HEK293 (cell line): ENCODE measurements around the gene ZNF292.

Experiments used
- HOXA7 ChIP-seq: sonication (generic); formaldehyde crosslinking; IDR thresholded peaks from 2 replicates; pipeline ENCODE4 v1.8.1; 2022; ENCODE audit warnings: missing genetic modification reagents, borderline replicate concordance
- ZNF302 ChIP-seq: fragments of 450-650 bp; formaldehyde crosslinking; IDR thresholded peaks from 2 replicates; pipeline ENCODE4 v1.5.1; 2016; ENCODE audit warnings: missing biosample characterization, missing genetic modification characterization, low read depth
- ZNF610 ChIP-seq: fragments of 450-650 bp; formaldehyde crosslinking; IDR thresholded peaks from 2 replicates; pipeline ENCODE4 v1.5.1; 2016; ENCODE audit warnings: missing biosample characterization, missing genetic modification characterization, borderline replicate concordance
- TF ChIP-seq, protein P1 (sequence below): fragments of 450-650 bp; formaldehyde crosslinking; IDR thresholded peaks from 2 replicates; pipeline ENCODE4 v1.5.1; 2016; ENCODE audit warnings: missing biosample characterization, missing genetic modification characterization
- TF ChIP-seq, protein P2 (sequence below): fragments of 450-650 bp; formaldehyde crosslinking; IDR thresholded peaks from 2 replicates; pipeline ENCODE4 v1.5.1; 2016; ENCODE audit warnings: missing biosample characterization, missing genetic modification characterization
- TF ChIP-seq, protein P3 (sequence below): IDR thresholded peaks from 2 replicates; pipeline ENCODE4 v1.6.1; 2011; ENCODE audit warnings: mild to moderate bottlenecking, low read depth, low read length, borderline replicate concordance
- TF ChIP-seq, protein P4 (sequence below): fragments of 450-650 bp; IDR thresholded peaks from 2 replicates; pipeline ENCODE4 v1.5.1; 2018; ENCODE audit warnings: missing biosample characterization, missing genetic modification characterization

DNA sequence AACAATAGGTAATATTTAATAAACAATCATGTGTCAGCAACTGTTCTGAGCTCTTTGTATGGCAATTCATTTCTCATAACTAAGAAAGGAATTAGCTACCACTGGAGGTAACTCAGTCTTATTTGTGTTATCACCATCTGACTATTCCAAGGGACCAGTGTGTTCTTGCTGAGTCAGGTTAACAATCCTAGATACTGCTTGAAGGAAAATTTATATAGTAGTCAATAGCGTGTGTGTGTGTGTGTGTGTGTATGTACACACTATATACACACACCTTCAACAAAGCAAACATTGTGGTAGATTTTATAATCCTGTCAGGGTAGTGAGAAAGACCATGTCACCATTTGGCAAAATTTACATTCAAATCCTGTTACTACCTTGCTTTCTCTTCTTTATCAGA is 121.3 kb downstream of the ZNF292 start:
- TF ChIP-seq ZNF302 (tag by site-specific recombination) = no peak
- TF ChIP-seq, protein P1, sequence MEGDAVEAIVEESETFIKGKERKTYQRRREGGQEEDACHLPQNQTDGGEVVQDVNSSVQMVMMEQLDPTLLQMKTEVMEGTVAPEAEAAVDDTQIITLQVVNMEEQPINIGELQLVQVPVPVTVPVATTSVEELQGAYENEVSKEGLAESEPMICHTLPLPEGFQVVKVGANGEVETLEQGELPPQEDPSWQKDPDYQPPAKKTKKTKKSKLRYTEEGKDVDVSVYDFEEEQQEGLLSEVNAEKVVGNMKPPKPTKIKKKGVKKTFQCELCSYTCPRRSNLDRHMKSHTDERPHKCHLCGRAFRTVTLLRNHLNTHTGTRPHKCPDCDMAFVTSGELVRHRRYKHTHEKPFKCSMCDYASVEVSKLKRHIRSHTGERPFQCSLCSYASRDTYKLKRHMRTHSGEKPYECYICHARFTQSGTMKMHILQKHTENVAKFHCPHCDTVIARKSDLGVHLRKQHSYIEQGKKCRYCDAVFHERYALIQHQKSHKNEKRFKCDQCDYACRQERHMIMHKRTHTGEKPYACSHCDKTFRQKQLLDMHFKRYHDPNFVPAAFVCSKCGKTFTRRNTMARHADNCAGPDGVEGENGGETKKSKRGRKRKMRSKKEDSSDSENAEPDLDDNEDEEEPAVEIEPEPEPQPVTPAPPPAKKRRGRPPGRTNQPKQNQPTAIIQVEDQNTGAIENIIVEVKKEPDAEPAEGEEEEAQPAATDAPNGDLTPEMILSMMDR (tag by site-specific recombination) = no peak
- TF ChIP-seq HOXA7 (CRISPR knock-in tag) = no peak
- TF ChIP-seq, protein P2, sequence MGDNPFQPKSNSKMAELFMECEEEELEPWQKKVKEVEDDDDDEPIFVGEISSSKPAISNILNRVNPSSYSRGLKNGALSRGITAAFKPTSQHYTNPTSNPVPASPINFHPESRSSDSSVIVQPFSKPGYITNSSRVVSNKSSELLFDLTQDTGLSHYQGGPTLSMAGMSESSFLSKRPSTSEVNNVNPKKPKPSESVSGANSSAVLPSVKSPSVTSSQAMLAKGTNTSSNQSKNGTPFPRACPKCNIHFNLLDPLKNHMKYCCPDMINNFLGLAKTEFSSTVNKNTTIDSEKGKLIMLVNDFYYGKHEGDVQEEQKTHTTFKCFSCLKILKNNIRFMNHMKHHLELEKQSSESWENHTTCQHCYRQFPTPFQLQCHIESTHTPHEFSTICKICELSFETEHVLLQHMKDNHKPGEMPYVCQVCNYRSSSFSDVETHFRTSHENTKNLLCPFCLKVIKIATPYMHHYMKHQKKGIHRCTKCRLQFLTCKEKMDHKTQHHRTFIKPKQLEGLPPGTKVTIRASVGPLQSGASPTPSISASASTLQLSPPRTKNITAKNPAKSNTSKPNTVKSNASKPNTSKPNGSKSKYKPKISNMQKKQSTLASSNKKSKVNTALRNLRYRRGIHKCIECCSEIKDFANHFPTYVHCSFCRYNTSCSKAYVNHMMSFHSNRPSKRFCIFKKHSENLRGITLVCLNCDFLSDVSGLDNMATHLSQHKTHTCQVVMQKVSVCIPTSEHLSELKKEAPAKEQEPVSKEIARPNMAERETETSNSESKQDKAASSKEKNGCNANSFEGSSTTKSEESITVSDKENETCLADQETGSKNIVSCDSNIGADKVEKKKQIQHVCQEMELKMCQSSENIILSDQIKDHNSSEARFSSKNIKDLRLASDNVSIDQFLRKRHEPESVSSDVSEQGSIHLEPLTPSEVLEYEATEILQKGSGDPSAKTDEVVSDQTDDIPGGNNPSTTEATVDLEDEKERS (tag by site-specific recombination) = no peak
- TF ChIP-seq, protein P3, sequence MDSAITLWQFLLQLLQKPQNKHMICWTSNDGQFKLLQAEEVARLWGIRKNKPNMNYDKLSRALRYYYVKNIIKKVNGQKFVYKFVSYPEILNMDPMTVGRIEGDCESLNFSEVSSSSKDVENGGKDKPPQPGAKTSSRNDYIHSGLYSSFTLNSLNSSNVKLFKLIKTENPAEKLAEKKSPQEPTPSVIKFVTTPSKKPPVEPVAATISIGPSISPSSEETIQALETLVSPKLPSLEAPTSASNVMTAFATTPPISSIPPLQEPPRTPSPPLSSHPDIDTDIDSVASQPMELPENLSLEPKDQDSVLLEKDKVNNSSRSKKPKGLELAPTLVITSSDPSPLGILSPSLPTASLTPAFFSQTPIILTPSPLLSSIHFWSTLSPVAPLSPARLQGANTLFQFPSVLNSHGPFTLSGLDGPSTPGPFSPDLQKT = no peak
- TF ChIP-seq, protein P4, sequence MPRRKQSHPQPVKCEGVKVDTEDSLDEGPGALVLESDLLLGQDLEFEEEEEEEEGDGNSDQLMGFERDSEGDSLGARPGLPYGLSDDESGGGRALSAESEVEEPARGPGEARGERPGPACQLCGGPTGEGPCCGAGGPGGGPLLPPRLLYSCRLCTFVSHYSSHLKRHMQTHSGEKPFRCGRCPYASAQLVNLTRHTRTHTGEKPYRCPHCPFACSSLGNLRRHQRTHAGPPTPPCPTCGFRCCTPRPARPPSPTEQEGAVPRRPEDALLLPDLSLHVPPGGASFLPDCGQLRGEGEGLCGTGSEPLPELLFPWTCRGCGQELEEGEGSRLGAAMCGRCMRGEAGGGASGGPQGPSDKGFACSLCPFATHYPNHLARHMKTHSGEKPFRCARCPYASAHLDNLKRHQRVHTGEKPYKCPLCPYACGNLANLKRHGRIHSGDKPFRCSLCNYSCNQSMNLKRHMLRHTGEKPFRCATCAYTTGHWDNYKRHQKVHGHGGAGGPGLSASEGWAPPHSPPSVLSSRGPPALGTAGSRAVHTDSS = no peak
- no peak for TF ChIP-seq ZNF610 (tag by site-specific recombination)
